Measurements from ENCODE around the gene SOX6.
"Not testable (repeated sequence)": the region's sequence is repeated elsewhere in the genome, so short reads cannot be mapped to it uniquely, and the experiment has no call there.

The SOX6 gene

DNA sequence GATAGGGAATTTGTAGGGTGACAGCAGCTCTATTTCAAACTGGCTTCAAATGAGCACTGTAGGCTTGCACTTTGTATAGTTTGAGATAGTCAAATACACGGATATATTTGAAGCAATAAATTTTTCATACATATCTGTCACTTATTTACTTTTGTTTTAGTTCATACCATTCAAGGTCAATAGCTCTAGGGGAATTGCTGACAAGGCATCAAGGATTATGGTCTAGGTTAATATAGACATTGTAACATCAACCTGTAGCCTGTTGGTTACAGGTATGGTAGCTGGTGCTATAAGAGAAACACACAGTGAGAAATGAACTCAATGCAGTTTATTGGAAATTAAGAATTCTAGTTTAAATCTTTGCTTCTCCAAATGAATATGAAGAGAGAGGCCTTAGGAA lies 267.6 kb downstream of the SOX6 start:
- DNase-seq, result no peak

DNA sequence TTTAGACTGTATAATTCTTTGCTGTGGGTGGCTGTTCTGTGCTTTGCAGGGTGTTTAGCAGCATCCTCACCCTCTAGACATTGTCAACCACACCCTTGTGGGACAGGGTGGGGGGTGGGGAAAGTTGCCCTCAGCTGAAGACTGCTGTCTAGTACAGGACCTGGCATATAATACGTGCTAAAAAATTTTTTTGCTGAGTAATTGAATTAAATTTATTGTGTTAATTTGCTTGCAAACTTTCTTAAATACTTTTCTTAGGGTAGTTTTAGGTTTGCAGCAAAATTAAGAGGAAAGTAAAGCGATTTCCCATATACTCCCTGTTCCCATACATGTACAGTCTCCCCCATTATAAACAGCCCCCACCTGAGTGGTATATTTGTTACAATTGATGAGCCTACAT lies 268.5 kb downstream of the SOX6 start:
- no peak for DNase-seq

DNA sequence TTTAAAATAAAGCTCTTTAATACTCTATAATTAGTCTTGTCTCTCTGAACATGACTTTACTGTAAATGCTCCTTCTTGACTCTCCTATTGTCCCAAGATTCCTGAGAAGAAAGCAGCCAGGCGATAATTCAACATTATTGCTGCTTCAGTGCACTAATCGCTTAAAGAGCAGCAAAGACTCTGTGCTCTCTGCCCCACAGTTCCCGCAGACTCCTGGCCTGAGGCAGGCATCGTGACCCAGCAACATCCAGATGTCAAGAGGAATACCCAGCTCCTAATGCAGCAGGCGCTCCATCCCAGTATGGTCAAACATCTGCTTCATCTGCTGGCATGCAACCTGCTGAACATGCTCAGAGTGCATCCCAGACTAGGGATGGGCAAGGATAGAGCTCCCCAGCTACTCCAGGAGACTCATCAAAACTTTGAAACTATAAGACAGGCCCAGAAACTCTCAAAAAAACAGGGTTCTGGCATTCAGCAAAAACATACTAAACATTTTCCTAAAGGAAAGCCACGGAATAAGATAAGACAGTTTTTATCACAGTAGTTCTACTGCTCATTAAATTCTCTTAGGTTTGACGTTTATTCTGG lies 270.0 kb downstream of the SOX6 start:
- no peak for DNase-seq

DNA sequence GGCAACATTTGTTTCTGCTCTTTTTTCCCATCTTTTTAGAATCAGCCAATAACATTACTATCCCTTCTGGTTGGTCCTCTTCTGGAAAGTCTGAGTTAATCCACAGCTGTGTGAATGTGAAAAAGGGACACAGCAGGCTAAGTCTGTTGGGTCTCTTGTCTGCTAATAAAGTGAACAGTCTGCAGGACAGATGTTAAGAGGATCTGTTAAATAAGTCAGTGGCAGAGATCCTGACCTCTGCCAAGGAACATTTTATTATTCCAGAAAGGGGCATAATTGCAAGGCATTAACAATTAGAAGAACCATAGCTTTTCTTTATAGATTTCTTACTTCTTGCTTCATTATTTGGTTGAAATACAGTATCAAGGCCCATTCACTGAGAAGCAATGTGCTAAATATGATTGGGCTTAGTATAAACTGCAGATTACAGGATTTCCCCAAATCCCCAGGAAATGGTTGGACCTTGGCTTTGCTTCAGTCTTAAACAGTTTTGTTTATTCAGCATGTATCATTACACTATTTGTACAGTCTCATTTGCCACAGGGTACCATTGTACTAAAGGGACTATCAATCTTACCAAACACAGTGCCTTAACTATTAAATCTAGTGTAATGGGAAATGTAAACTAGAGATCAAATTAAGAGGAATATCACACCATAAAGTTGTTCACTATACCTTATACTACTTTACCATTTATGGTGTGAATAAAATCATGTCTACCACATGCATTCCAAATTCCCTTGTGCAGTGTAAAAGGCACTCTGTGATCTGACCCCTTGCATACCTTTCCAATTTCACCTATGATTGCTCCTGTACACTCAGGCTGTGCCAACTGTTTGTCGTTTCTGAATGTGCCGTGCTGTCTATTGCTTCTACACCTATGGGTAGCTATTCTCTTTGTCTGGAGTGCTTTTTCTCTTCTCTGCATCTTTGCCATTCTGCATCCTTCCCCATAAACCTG lies 274.0 kb downstream of the SOX6 start:
- no peak for DNase-seq

DNA sequence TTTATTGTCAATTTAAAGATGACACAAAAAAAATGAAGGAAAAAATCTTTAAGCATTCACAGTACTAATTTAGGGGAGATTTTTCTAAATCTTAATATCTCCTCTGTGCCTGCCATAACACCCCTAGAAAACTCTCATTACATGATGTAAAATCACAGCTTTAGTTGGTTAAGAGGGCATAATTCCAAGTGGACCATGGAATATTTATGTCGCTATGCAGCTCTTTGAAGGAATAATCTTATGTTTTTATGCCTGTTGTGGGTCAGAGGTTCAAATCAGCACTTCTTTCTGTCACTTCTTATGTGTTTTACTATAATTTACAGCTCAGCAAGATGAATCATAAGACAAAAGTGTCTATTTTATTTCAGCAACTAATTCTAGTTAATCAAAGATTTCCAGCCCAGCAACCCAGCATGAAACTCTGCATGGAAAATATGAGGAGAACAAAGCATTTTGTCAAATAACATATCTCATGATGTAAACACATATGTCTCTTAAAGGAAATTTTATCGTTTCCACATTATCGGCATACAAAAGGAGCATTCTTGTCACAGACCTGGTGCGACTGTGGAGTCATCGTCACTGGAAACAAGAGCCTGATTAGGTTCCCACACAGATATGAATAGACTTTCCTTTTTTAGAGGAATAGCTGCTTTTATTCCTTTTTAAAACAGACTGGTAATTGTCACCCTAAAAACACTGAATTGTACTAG lies 274.8 kb downstream of the SOX6 start:
- DNase-seq, result no peak

DNA sequence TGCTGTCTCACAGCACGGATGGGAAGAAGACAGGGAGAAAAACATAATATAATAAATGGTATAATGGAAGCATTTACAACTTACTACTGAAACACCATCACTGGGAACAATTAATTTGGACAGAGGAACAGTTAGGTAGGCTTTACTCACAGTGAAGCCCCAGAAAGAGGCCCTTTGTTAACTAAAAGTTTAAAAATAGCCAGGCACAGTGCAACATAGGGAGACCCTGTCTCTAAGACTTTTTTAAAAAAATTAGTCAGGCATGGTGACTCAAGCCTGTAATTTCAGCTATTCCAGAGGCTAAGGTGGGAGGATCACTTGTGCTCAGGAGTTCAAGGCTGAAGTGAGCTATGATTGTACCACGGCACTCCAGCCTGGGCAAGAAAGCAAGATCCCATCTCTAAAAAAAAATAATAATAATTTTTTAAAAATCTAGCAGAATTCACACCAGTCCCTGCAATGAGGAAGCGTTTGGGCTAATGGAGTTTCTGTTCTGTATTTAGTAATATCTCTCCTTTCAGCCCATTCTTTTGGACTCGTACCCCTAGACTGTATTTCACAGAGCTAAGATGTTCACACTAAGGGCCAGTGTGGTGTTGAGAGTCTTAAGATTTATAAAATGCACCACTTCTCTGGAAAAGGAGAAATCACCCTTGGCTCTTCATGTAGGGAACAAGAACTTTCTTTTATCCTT lies 275.5 kb downstream of the SOX6 start:
- no peak for DNase-seq

DNA sequence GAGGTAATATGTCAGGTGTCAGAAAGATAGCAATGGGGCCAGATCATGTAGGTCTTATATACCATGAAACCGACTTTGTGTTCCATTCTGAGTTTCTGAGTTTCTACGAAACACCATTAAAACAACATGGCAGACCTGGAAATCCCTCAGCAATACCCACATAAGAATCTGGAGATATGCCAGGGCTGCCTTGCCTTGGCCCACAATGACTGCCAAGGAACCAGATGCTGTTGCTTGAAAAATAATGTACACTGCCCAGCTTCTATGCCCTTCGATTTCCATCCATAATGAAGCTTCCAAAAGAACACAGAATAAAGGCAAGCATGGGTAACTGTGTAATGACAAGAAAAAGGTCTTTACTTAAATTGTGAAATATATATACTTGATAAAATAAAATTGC lies 277.4 kb downstream of the SOX6 start:
- no peak for DNase-seq

DNA sequence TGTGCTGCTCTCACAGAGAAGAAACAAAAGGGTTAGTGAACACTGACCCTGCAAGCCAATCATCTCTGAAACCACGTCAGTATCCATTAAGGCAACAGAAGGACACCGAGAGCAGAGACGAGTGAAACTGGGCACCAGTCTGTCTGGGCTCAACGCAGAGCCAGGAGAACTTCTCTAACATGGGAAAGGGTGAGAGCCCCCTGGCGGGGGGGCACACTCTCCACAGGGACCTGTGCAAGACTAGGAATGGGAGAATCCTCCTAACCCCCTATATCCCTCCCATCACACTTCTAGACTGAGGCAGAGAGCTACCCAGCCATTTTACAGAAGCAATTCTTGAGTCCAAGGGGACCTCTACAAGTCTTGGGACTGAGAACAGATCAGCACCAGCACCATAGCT lies 285.8 kb downstream of the SOX6 start:
- DNase-seq, result no peak

DNA sequence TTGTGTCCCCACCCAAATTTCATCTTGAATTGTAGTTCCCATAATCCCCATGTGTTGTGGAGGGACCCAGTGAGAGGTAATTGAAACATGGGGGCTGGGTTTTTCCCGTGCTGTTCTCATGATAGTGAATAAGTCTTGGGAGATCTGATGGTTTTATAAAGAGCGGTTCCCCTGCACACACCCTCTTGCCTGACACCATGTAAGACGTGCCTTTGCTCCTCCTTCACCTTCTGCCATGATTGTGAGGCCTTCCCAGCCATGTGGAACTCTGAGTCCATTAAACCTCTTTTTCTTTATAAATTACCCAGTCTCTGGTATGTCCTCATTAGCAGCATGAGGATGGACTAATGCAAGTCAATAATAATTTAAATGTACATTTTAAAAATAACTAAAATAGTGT lies 289.1 kb downstream of the SOX6 start:
- not testable (repeated sequence) for DNase-seq

DNA sequence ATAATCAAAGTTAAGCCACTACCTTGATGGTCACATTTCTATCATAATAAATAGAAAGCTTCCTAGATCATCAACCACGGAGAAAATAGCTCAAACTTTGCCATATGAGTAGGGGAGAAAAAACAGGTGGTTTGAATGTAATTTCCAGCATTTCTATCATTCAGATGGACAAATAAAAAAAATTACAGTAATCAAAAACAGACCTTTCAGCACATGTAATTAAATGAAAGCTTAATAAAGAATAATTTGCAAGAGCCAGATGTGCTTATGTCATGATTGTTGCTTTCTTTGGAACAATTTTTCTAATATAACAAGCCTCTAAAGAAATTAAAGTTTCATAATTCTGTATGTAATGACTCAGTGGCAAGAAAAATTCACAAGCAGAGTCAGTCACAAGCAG lies 297.0 kb downstream of the SOX6 start:
- DNase-seq, result no peak

DNA sequence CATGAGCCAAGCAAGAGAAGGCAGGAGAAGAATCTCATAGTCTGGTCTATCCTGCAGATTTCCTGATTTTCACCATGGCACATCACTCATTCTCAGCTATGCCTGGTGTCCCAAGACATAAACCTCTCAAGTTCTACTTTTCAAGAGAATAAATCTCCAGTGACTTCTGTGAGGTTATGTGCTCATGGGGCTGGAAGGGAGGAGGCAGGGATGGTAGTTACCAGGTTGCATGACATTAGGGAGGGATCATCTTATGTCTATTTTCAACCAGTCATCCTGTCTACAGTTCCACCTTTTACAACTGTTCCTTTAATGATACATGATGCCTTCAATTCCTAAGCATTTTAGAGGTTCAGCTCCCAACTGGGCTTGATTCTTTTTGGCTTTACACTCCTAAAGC lies 297.7 kb downstream of the SOX6 start:
- no peak for DNase-seq

DNA sequence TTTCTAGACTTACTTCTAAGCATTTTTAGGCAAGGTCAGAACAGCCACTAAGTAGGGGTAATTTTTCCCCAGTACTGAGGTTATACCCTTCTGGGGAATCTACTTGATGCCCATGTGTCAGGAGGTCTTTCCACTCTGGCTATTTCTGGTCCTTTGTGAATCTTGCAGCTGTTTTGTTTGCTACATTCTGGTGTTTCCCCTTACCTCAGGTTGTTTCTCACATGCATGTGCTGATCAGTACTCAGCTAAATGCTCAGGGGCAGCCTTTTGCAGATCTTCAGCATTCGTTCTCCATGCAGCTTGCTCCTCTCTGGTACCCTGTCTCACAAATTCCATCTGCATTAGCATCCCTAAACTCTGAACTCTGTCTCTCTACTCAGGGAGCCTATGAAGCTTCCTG lies 303.6 kb downstream of the SOX6 start:
- no peak for DNase-seq

DNA sequence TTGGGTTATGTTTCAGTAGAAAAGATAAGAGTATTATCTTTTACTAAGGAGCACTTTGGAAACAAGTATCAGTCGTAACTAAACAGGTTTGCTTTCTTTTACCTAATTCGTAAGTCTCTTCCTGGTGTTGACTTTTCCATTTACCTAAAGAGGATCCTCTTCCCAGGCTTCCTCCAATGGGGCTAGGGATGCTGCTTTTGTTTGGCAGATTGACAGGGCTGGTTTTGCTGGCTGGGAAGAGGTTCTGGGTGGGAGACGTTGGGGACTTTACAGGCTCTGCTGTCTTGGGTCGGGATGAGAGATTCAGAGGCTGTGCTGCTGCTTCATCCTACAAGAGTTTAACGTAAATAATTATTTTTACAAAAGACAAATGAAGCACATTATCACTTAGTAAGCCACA lies 306.7 kb downstream of the SOX6 start:
- DNase-seq, result no peak

DNA sequence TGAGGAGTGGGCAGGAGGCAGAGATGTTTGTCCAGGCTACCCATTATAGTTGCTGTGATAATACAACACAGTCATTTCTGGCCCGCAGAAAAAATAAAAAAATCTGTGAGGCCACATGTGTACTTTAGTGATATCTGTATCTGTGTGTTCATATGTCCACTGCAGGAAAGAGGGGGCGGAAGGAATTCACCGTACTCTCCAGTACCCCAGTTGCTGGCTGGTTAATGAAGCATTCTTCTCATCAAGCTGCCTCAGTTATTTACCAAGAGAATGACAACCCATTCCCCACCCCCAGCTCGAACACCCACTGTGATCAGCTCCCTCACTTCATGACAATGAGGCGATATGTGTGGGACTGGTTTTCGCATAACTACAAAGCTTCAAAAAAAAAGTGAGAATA lies 309.3 kb downstream of the SOX6 start:
- DNase-seq, result no peak

DNA sequence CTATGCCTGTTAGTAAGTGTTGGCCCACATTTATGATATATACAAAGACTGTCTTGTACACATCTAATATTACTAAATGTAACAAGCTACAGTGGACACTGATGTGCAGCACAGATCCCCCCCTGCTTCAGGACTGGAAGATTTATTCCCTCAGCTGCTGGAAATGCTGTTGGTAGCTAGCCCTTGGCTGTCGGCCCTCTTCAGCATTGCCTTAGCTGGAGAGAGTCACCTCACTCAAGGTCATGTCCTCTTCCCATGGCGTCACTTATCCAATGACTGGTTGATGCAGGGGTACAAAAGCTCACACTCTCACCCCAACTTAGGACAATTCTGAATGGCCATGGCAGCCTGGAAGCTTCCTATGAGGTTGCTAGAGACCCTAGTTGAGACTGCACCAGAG lies 312.7 kb downstream of the SOX6 start:
- no peak for DNase-seq

DNA sequence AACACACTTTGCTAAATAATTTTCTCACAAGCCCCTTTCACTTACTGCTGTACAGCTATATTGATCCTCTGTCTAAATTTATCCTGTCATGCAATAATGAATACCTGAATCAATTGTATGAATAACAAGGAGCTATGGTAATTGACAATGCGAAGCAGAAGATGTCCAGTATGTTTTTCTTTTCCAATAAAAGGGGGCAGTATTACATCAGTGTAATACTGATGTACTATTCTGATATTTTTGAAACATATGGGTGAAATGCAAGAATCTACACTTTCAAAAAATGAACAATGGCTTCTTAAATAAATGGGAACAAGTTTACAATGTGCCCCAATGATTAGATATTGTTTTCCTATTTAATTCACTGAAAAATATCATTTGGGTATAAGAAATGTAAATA lies 315.1 kb downstream of the SOX6 start:
- DNase-seq, result no peak

DNA sequence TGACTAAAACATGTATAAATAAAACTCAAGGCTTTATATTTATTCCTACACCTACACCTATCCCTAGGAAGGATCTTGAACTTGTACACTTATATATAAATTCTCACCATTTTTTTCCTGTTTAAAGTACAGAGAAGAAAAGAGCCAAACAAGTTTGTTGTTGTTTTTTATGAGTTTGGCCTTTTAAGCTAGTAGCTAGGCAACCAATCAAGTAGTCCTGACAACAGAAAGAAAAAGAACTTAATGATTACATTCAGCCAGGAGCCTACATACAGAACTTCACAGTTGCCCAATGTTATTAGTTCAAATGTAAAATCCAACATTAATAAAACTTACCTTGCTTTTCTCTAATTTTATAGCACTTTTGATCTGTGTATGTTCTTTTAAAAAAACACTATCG lies 316.2 kb downstream of the SOX6 start:
- DNase-seq, result no peak

DNA sequence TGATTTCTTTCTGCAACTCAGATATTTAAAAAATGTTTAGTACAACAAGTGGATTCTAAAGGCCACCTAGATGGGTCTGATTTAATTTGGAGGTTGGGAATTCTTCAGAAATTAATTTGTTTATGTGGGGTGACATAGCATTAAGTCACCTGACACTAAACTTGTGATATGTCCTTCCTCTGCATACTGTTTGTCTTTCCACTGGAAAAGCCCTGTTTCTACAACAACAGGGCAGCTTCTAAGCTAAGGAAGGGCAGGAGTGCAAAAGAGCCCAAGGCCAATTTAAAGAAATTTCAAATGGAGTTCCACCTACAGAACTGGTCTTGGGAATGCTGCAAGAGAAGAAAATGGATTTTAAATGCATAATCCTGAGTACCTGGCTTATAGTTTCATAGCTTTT lies 319.2 kb downstream of the SOX6 start:
- DNase-seq, result no peak

DNA sequence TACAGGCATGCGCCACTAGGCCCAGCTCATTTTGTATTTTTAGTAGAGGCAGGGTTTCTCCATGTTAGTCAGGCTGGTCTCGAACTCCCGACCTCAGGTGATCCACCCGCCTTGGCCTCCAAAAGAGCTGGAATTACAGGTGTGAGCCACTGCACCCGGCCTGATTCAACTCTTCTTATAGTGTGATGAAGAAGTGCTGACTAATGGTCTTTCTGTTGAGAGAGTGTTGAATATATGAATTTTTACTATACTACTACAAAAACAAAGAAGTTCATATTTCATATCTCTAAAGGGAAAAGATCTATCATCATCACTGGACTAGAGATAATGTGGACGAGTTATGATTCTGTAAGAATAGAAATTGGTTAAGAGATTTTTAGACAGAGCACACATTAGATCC lies 320.1 kb downstream of the SOX6 start:
- DNase-seq, result no peak

DNA sequence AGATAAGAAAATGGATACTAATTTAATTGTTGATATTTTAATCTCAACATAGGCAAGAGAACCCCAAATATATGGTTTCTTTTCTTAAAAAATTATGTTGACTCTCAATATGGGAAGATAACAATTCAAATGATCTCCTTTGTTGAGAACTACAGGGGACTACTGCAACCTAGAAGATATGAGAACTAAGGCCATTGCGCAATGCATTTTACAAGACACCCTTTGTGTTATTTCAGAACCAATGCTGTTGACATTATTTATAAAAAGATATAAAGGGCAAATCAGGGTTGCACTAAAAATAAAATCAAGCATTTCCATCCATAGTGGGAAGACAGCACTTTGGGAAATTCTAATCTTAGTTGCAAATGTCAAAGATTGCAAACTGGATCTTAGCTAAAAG lies 322.3 kb downstream of the SOX6 start:
- no peak for DNase-seq

DNA sequence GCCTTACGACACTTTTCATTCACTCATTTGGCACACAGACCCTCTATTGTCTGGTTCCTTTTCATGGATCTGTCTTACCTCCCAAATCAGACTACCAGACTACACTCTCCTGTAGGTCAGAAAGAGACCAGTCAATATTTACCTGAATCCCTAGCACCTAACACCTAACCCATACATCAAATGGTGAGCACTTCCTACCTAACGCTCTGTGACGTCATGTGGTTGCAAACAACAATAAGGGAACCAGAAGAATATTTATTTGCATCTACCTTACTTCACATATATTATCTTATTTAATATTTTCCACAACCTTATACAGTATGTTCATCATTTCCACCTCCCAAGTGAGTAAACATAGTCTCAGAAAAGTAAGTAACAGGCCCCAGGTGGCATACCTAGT lies 323.4 kb downstream of the SOX6 start:
- no peak for DNase-seq

DNA sequence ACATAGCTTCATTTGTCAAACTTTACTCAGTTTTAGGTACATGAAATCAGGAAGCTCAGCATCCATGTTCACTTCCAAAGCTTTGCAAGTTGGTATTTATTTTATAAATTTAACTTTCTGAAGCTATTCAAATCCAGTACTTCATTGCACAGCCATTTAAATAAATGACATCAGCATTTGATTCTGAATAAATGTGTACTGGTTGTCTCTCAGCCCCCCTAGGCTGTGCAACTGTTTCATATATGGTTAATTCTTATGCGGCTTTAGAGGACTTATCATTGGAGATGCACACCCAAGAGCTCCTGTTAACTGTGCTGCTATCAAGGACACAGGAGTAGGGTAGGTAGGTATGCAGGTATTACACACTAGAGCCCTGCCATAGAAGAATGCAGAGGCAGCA lies 325.1 kb downstream of the SOX6 start:
- no peak for DNase-seq

DNA sequence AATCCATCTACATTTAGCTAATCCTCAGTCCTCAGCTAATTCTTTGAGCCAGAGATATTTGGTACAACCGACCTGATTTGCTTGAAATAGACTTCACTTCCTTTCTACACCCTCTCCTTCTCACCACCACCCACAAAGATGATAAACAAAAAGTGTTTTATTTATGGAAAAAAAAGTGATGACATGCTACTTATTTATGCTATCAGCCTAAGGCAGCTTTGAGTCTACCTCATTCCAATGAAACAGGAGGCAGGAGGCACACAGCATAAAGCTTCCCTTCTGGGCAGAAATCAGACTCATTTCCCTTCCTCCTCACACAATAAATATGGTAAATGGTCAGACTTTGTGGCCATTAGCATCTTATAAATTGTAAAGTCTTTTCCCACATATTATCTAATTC lies 325.7 kb downstream of the SOX6 start:
- no peak for DNase-seq
